GM19372 (cell line): ENCODE measurements around the gene S100P.
A peak's percentile ranks its signal among the peaks of the same experiment; 100 is the strongest.

Experiments
- ATAC-seq: cut with Tn5 transposase; IDR thresholded peaks from one replicate; pipeline ENCODE4 v1.9.1; 2021; ENCODE audit warnings: mild to moderate bottlenecking, low read depth, moderate library complexity; ENCODE audit not compliant: unreplicated experiment

The S100P gene

GRCh38 chr4:6695660-6696610, 2.3 kb downstream of the S100P start:
- ATAC-seq, result no peak

- no peak for ATAC-seq
These were observed 2.9 kb downstream of the S100P start for GRCh38 chr4:6696611-6697010.

- ATAC-seq, result no peak
These were observed 3.5 kb downstream of the S100P start for GRCh38 chr4:6697131-6697530.

- no peak for ATAC-seq
These were observed 5.7 kb downstream of the S100P start for GRCh38 chr4:6699388-6699787.

GRCh38 chr4:6699903-6700302, 6.2 kb downstream of the S100P start:
- ATAC-seq, result no peak

GRCh38 chr4:6701371-6701770, 7.7 kb downstream of the S100P start:
- ATAC-seq, result no peak

GRCh38 chr4:6702761-6703160, 9.1 kb downstream of the S100P start:
- no peak for ATAC-seq

- ATAC-seq, result no peak
These were observed 10.1 kb downstream of the S100P start for GRCh38 chr4:6703786-6704185.

- no peak for ATAC-seq
These were observed 12.0 kb downstream of the S100P start for GRCh38 chr4:6705646-6706045.

GRCh38 chr4:6706173-6706572, 12.5 kb downstream of the S100P start:
- ATAC-seq, result no peak

- peak; percentile 69 for ATAC-seq
These were observed 15.8 kb downstream of the S100P start, which contains the start of gene MRFAP1L1 for GRCh38 chr4:6709230-6710114. MRFAP1L1 (minus strand) TSS chr4:6709865; CDS start chr4:6709629, 236 bp downstream.

- no peak for ATAC-seq
These were observed 16.6 kb downstream of the S100P start for GRCh38 chr4:6710282-6710681.

- ATAC-seq, result no peak
These were observed 17.3 kb downstream of the S100P start for GRCh38 chr4:6710996-6711395.

- no peak for ATAC-seq
These were observed 21.3 kb downstream of the S100P start for GRCh38 chr4:6714954-6715353.

GRCh38 chr4:6715704-6716017, 22.0 kb downstream of the S100P start:
- peak; percentile 29 for ATAC-seq

- peak; percentile 87 for ATAC-seq
These were observed 22.6 kb downstream of the S100P start, which contains the start of gene BLOC1S4 for GRCh38 chr4:6716018-6716911. BLOC1S4 (plus strand) TSS chr4:6716174; CDS start chr4:6716210, 36 bp downstream.

- ATAC-seq, result no peak
These were observed 23.4 kb downstream of the S100P start for GRCh38 chr4:6716958-6717655.

- no peak for ATAC-seq
These were observed 25.4 kb downstream of the S100P start for GRCh38 chr4:6718932-6719610.

GRCh38 chr4:6719611-6720179, 26.0 kb downstream of the S100P start:
- no peak for ATAC-seq
